ENCODE measurements around the gene NLRP5.
"Not testable (repeated sequence)": the region's sequence is repeated elsewhere in the genome, so short reads cannot be mapped to it uniquely, and the experiment has no call there.

The NLRP5 gene

DNA sequence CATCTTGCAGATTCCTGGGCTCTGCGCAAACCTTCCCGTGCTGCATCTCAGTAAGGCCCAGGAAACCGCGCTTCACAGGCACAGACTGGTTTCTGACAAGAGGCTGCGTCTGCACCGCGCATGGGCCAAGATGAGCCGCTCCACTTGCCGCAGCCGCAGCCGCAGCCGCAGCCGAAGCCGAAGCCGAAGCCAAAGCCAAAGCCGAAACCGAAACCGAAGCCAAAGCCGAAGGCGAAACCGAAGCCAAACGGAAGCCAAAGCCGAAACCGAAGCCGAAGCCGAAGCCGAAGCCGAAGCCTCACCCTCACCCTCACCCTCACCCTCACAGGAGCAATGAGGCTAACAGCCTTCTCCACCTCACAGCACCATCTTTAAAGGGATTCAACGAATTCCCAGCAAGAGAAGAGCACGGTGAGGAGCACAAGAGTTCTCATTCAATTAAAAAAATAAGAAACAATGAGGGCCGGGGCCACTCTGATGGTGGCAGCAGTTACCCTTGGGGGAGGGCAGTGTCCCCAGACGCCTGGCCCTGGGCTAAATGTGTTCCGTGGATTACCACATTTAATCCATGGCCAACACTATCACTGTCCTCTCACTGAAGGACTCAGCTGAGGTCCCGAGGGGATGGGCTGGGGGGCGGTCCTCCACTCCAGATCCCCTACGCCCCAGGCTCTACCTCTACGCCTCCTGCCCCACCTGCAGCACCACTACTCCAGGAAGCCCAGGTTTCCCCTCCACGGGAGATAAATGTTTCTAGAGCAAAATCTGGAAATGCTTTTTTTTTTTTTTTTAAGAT, 105.4 kb downstream of the NLRP5 start:
- FAIRE-seq (no peak), DNase-seq (ENCODE audit: insufficient read length, low spot score) (no peak)
- TF ChIP-seq CTCF (IDR thresholded peaks at IDR 0.05; ENCODE audit: insufficient read depth, missing control alignments) = no peak

DNA sequence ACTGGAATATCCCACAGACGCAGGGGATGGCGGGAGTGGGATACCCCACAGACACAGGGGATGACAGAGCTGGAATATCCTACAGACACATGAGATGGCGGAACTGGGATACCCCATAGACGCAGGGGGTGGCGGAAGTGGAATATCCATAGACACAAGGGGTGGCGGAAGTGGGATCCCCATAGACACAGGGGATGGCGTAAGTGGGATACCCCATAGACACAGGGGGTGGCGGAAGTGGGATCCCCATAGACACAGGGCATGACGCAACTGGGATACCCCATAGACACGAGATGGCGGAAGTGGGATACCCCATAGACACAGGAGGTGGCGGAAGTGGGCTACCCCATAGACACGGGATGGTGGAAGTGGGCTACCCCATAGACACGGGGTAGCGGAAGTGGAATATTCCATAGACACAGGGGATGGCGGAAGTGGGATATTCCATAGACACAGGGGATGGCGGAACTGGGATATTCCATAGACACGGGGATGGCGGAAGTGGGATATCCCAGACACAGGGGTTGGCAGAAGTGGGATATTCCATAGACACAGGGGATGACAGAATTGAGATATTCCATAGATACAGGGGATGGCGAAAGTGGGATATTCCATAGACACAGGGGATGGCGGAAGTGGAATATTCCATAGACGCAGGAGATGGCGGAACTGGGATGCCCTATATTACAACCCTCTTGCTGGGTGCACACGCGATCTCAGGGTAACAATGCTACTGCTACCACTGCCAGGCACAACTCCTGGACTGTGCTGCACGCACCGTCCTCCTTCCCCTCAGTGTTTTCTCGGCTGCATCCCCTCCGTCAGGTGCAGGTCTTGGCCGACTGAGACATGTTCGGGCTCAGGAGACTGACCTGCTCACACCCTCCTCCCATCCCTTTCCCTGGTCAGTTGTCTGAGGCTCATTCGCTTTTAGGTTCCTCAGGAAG, 106.4 kb downstream of the NLRP5 start:
- DNase-seq (ENCODE audit: insufficient read length, low spot score) (no peak), FAIRE-seq (no peak)
- no peak for TF ChIP-seq CTCF (IDR thresholded peaks at IDR 0.05; ENCODE audit: insufficient read depth, missing control alignments)

DNA sequence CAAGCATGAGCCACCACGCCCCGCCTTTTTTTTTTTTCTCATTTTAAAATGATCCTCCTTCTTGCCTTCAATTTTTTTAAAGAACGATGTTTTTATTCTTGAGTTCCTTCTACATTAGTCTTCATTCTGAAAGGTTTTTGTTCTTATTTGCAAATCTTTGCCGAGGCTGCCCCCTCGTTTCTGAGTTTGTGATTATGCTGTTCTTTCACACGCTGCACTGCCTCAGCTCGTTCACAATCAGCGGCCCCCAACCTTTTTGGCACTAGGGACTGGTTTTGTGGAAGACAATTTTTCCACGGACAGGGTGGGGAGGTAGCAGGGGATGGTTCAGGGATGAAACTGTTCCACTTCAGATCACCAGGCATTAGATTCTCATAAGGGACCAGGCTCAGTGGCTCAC, 107.9 kb downstream of the NLRP5 start:
- no peak for TF ChIP-seq CTCF (IDR thresholded peaks at IDR 0.05; ENCODE audit: insufficient read depth, missing control alignments)
- no peak for DNase-seq (ENCODE audit: insufficient read length, low spot score)
- FAIRE-seq = no peak

DNA sequence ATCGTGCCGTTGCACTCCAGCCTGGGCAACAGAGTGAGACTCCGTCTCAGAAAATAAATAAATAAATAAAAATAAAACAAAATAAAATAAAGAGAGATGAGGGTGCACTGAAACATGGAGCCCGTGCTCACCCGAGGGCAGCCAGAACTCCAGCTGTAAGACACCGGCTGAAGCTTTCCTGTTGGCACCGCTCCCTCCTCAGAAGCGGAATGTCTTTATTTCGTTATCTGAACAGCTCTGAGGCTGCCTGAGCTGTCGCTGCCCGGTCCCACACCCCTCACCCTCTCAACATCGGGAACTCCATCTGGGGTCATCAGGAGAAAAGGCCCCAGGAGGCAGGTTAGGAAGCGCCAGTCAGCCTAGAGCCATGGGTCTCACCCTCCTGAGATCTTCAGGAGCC, 110.1 kb downstream of the NLRP5 start:
- no peak for TF ChIP-seq CTCF (IDR thresholded peaks at IDR 0.05; ENCODE audit: insufficient read depth, missing control alignments)
- DNase-seq (ENCODE audit: insufficient read length, low spot score) = no peak
- no peak for FAIRE-seq

GRCh38 chr19:56097306-56097705, 110.7 kb downstream of the NLRP5 start:
- TF ChIP-seq CTCF (IDR thresholded peaks at IDR 0.05; ENCODE audit: insufficient read depth, missing control alignments) = no peak
- DNase-seq (ENCODE audit: insufficient read length, low spot score) (no peak), FAIRE-seq (no peak)

- TF ChIP-seq CTCF (IDR thresholded peaks at IDR 0.05; ENCODE audit: insufficient read depth, missing control alignments) = no peak
- DNase-seq (ENCODE audit: insufficient read length, low spot score) (no peak), FAIRE-seq (no peak)
Measured at GRCh38 chr19:56097776-56098175, 111.2 kb downstream of the NLRP5 start.

DNA sequence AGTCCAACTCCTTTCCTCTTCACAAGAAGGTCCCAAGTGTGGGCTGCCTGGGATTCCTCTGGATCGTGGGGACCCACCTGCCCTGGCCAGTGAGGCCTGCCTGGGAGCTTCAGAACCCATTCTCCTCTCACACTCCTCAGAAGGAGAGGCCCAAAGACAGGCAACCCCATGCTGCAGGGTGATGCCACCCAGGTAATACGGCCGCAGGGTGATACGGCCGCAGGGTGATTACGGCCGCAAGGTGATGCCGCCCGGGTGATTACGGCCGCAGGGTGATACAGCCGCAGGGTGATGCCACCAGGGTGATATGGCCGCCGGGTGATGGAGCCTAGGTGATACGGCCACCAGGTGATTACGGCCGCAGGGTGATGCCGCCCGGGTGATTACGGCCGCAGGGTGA, 111.7 kb downstream of the NLRP5 start:
- FAIRE-seq; DNase-seq (ENCODE audit: insufficient read length, low spot score): not testable (repeated sequence)

Measured in D721Med (cell line).